ENCODE measurements around the gene CDK5RAP2.

Gene CDK5RAP2

DNA sequence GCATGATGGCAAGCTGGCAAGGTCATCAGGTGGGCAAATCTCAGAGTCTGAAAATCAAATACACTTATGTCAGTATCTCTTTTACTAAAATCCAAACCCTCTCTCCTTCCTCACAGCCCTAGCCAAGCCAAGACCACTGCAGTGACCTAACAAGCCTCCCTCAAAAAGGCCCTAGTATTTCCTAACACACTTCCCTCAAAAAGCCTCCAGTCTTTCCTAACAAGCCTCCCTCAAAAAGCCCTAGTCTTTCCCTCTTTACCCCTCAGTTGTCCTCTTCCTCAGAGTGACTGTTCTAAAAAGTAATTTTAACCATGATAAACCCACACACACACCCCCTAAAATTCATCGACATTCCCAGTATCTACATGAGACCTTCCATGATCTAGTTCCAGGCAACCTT lies 140.0 kb downstream of the CDK5RAP2 start:
- Histone ChIP-seq H3K27me3 (ENCODE audit: insufficient read depth, low read length) (no peaks in the 10 kb centered on the region), H3K79me2 (ENCODE audit: control insufficient read depth, insufficient read depth, low read length, unreplicated experiment) (no peaks in the 10 kb centered on the region), H3K27ac (ENCODE audit: low read depth, low read length) (peak overlapping the region; percentile 99), H3K4me1 (ENCODE audit: control insufficient read depth, insufficient read depth, low read length, unreplicated experiment) (peaks cover 82% of the 10 kb centered on the region), H3K36me3 (ENCODE audit: insufficient read depth, low read length) (0 out of 2 replicates have a peak, but pooled peaks cover 9% of the 10 kb centered on the region), H3K4me3 (ENCODE audit: low read depth, low read length) (no peak overlapping the region), H2AFZ (ENCODE audit: low read length, unreplicated experiment) (no peak overlapping the region)

DNA sequence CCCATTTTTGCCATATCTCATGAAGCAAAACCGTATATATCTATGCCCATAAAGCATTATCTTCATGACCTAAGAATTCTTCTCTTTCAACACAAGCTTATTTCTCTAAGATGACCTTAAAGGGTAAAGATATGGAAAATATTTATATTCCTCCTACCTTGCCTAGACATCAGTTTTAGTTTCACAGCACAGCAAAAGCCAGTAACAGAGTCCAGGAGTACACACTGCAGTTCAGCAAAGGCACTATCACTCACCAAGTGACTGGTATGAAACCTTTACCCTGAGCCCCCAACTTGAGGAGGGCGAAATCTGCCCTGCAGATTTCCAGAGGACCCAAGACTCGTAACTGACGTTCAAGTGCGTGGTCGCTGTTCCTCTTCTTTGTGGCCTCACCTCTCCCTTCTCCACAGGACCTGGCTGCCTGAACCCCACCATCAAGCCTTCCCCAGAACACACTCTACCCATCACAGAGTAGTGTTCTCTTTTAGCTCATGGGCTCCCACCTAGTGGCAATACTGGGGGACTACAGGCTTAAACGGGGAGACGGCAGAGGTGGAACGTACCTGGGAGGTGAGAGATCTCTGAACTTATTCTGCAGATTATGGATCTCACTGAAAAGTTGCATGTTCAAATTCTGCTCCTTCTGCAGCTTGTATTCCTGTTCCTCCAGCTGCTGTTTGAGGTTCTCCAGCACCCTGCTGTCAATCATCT lies 141.0 kb downstream of the CDK5RAP2 start:
- no peak overlapping the region for H2AFZ ChIP-seq (ENCODE audit: low read length, unreplicated experiment)
- H3K36me3 ChIP-seq (ENCODE audit: insufficient read depth, low read length), result 0 out of 2 replicates have a peak, but pooled peaks cover 9% of the 10 kb centered on the region
- peak overlapping the region; percentile 38 for H3K27ac ChIP-seq (ENCODE audit: low read depth, low read length)
- H3K4me1 ChIP-seq (ENCODE audit: control insufficient read depth, insufficient read depth, low read length, unreplicated experiment), result peaks cover 86% of the 10 kb centered on the region
- no peaks in the 10 kb centered on the region for H3K79me2 ChIP-seq (ENCODE audit: control insufficient read depth, insufficient read depth, low read length, unreplicated experiment)
- H3K27me3 ChIP-seq (ENCODE audit: insufficient read depth, low read length), result no peaks in the 10 kb centered on the region
- no peak overlapping the region for H3K4me3 ChIP-seq (ENCODE audit: low read depth, low read length)

DNA sequence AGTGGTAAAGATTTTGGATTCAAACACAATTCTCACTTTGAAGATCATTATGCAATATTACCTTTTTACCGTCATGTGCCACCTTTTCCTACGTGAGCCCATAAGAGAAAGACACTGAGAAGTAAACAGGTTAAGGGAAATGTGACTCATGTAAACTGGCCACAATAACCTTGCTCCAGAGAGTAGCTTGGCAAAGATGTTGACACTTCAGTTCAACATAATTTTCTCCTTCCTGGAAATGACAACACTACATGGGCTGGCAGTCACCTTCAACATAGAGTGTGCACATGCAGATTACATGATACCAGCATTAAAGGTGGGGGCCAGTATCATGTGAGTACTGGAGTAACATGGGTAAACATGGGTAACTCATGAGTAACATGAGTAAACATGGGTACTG lies 141.9 kb downstream of the CDK5RAP2 start:
- H3K27me3 ChIP-seq (ENCODE audit: insufficient read depth, low read length), result no peaks in the 10 kb centered on the region
- H3K27ac ChIP-seq (ENCODE audit: low read depth, low read length), result peak overlapping the region; percentile 38
- H3K4me3 ChIP-seq (ENCODE audit: low read depth, low read length), result no peak overlapping the region; the same call in 1 of the 2 replicates
- peaks cover 2% of the 10 kb centered on the region for H3K79me2 ChIP-seq (ENCODE audit: control insufficient read depth, insufficient read depth, low read length, unreplicated experiment)
- peaks cover 80% of the 10 kb centered on the region for H3K4me1 ChIP-seq (ENCODE audit: control insufficient read depth, insufficient read depth, low read length, unreplicated experiment)
- no peak overlapping the region for H2AFZ ChIP-seq (ENCODE audit: low read length, unreplicated experiment)
- H3K36me3 ChIP-seq (ENCODE audit: insufficient read depth, low read length), result 0 out of 2 replicates have a peak, but pooled peaks cover 9% of the 10 kb centered on the region

DNA sequence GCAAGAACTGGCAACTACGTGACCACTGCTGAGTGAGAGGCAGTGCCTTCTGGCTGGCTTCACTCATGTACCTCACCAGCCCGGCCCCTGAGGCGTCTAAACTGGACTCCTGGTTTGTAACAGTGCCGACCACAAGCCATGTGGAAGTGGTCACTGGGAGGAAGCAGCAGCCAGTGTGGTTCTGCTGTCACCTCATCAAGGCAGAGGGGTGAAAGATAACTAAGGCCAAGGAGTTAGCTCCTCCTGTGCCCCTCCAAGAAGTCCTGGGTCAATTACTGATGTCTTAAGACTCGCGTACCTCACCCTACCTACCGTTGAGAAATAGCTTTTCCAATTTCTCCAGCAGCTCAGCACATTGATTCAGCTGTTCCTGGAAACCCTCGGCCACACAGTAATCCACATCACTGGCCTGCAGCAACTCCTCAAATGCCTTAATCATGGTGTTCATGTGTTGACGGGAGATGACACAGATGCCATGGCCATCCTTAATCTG lies 142.9 kb downstream of the CDK5RAP2 start:
- Histone ChIP-seq H3K79me2 (ENCODE audit: control insufficient read depth, insufficient read depth, low read length, unreplicated experiment) (peaks cover 2% of the 10 kb centered on the region), H3K4me1 (ENCODE audit: control insufficient read depth, insufficient read depth, low read length, unreplicated experiment) (peaks cover 70% of the 10 kb centered on the region), H3K27me3 (ENCODE audit: insufficient read depth, low read length) (no peaks in the 10 kb centered on the region), H3K4me3 (ENCODE audit: low read depth, low read length) (no peak overlapping the region), H3K27ac (ENCODE audit: low read depth, low read length) (peak overlapping the region; percentile 38; the same call in 1 of the 2 replicates), H3K36me3 (ENCODE audit: insufficient read depth, low read length) (0 out of 2 replicates have a peak, but pooled peaks cover 9% of the 10 kb centered on the region), H2AFZ (ENCODE audit: low read length, unreplicated experiment) (no peak overlapping the region)

DNA sequence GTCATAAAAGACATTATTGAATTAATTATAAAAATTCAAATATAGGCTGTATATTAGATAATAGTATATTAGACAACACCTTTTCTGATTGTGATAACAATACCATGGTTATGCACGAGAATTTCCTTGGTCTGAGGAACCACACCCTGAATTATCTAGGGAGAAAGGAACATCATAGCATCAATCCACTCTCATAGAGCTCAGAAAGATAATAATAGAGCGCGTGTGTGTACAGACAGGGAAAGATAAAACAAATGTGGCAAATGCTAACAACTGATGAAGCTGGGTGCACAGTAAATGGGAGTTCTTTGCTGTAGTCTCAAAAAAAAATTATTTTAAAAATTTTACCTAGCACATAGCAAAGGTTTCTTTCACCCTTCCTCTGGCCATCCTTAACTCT lies 143.5 kb downstream of the CDK5RAP2 start:
- peaks cover 12% of the 10 kb centered on the region; the same call in 1 of the 2 replicates for H3K36me3 ChIP-seq (ENCODE audit: insufficient read depth, low read length)
- H3K4me1 ChIP-seq (ENCODE audit: control insufficient read depth, insufficient read depth, low read length, unreplicated experiment), result peaks cover 64% of the 10 kb centered on the region
- H3K27me3 ChIP-seq (ENCODE audit: insufficient read depth, low read length), result no peaks in the 10 kb centered on the region
- no peak overlapping the region for H3K27ac ChIP-seq (ENCODE audit: low read depth, low read length)
- peaks cover 2% of the 10 kb centered on the region for H3K79me2 ChIP-seq (ENCODE audit: control insufficient read depth, insufficient read depth, low read length, unreplicated experiment)
- no peak overlapping the region for H2AFZ ChIP-seq (ENCODE audit: low read length, unreplicated experiment)
- no peak overlapping the region for H3K4me3 ChIP-seq (ENCODE audit: low read depth, low read length)

DNA sequence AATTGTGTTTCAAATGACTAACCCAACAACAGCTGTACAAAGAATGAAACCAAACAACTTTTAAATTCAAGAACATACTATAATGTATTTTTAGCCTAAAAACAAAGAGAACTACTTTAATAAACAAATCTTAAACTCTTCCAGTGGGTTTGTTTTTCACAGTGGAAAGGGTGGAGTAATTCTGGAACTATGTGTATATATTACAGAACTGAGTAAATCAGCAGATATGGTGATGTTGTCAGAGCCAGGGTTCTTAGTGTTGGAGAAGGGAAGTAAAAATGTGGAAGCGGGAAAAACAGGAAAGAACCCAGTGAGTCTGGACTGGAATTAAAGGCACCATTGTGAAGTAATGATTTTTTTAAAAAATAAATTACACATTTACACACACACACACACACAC lies 144.9 kb downstream of the CDK5RAP2 start:
- peaks cover 50% of the 10 kb centered on the region for H3K4me1 ChIP-seq (ENCODE audit: control insufficient read depth, insufficient read depth, low read length, unreplicated experiment)
- H3K27ac ChIP-seq (ENCODE audit: low read depth, low read length), result peak overlapping the region; percentile 72
- H3K4me3 ChIP-seq (ENCODE audit: low read depth, low read length), result no peak overlapping the region
- no peak overlapping the region for H2AFZ ChIP-seq (ENCODE audit: low read length, unreplicated experiment)
- peaks cover 2% of the 10 kb centered on the region for H3K79me2 ChIP-seq (ENCODE audit: control insufficient read depth, insufficient read depth, low read length, unreplicated experiment)
- H3K27me3 ChIP-seq (ENCODE audit: insufficient read depth, low read length), result no peaks in the 10 kb centered on the region
- H3K36me3 ChIP-seq (ENCODE audit: insufficient read depth, low read length), result peaks cover 15% of the 10 kb centered on the region

DNA sequence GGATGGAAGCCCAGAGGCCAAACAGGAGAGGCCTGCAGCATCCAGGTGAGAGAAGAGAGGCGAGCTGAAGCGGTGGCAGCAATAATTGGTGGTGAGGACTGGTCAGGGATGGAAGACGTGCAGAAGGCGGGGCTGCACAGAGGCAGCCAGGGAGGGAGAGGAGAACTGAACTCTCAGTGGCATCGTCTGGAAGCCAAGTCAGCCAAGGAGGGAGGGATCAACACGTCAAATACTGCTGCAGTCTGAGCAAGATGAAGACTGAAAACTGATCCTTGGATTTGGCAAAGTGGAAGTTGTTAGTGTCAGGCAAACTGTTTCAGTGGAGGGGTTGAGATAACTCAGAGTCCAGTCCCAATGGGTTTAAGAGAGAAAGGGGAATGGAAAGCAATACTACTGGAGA lies 145.4 kb downstream of the CDK5RAP2 start:
- H3K4me1 ChIP-seq (ENCODE audit: control insufficient read depth, insufficient read depth, low read length, unreplicated experiment), result peaks cover 45% of the 10 kb centered on the region
- H3K79me2 ChIP-seq (ENCODE audit: control insufficient read depth, insufficient read depth, low read length, unreplicated experiment), result peaks cover 2% of the 10 kb centered on the region
- H3K27ac ChIP-seq (ENCODE audit: low read depth, low read length), result peak overlapping the region; percentile 72
- H3K27me3 ChIP-seq (ENCODE audit: insufficient read depth, low read length), result no peaks in the 10 kb centered on the region
- H3K36me3 ChIP-seq (ENCODE audit: insufficient read depth, low read length), result peaks cover 15% of the 10 kb centered on the region
- no peak overlapping the region for H2AFZ ChIP-seq (ENCODE audit: low read length, unreplicated experiment)
- 0 out of 2 replicates have a peak overlapping the region, but pooled peaks have one; percentile 19 for H3K4me3 ChIP-seq (ENCODE audit: low read depth, low read length)

DNA sequence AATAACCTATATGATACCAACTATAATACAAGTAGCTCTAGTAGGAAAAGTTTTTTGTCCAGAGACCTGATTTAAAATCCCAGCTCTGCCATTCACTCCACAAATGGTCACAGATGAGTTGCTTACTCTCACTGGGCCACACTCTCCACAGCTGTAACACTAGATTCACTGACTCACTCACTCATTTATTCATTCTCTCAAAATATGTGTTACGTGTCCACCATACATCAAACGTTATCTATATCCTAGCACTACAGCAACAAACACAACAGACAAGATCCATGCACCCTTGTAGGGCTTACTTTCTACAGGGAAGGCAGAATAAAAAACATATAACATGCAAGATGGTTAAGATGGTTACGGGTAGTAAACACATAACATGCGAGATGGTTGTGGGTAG lies 146.3 kb downstream of the CDK5RAP2 start:
- Histone ChIP-seq H2AFZ (ENCODE audit: low read length, unreplicated experiment) (no peak overlapping the region), H3K27ac (ENCODE audit: low read depth, low read length) (no peak overlapping the region), H3K36me3 (ENCODE audit: insufficient read depth, low read length) (peaks cover 15% of the 10 kb centered on the region), H3K79me2 (ENCODE audit: control insufficient read depth, insufficient read depth, low read length, unreplicated experiment) (peaks cover 2% of the 10 kb centered on the region), H3K4me3 (ENCODE audit: low read depth, low read length) (no peak overlapping the region), H3K27me3 (ENCODE audit: insufficient read depth, low read length) (no peaks in the 10 kb centered on the region), H3K4me1 (ENCODE audit: control insufficient read depth, insufficient read depth, low read length, unreplicated experiment) (peaks cover 41% of the 10 kb centered on the region)

DNA sequence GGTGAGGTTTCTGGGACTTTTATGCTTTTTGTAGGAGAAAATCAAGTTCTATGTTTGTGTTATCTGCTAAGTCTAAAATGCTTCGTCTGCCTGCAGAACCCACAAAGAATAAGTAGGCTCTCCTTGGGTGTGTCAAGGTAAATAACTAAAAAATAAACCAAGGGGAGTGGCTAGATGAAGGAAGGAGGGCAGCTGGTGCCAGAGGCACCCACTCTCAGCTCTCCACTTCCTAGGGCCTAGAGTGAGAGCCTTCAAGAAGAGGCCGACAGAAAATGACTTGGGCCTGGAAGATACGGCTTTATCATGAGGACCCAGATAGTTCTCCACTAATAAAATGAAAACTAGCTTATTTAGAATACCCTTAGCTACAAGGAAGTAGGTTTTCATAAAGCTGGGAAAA lies 147.4 kb downstream of the CDK5RAP2 start:
- no peak overlapping the region for H2AFZ ChIP-seq (ENCODE audit: low read length, unreplicated experiment)
- no peak overlapping the region for H3K27ac ChIP-seq (ENCODE audit: low read depth, low read length)
- H3K27me3 ChIP-seq (ENCODE audit: insufficient read depth, low read length), result no peaks in the 10 kb centered on the region
- no peak overlapping the region for H3K4me3 ChIP-seq (ENCODE audit: low read depth, low read length)
- H3K36me3 ChIP-seq (ENCODE audit: insufficient read depth, low read length), result peaks cover 6% of the 10 kb centered on the region
- peaks cover 30% of the 10 kb centered on the region for H3K4me1 ChIP-seq (ENCODE audit: control insufficient read depth, insufficient read depth, low read length, unreplicated experiment)
- H3K79me2 ChIP-seq (ENCODE audit: control insufficient read depth, insufficient read depth, low read length, unreplicated experiment), result peaks cover 2% of the 10 kb centered on the region

DNA sequence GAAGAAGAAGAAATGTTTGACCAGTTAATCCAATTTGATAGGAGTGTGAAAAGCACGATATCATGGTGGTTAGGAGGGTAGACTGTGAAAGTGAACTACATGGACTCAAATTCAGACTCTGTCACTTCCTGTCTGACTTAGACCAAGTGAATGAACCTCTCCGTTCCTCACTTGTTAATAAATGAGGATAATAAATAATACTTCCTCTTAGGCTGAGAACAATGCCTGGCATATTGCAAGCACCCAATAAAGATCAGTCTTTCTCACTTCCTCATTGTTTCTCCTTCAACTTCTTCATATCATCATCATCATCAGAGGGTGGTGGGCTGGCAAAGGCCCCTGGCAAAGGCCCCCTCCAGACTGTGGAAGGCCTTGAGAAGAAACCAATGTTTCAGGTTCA lies 148.7 kb downstream of the CDK5RAP2 start:
- no peak overlapping the region for H2AFZ ChIP-seq (ENCODE audit: low read length, unreplicated experiment)
- no peak overlapping the region for H3K4me3 ChIP-seq (ENCODE audit: low read depth, low read length)
- H3K36me3 ChIP-seq (ENCODE audit: insufficient read depth, low read length), result peaks cover 9% of the 10 kb centered on the region
- H3K79me2 ChIP-seq (ENCODE audit: control insufficient read depth, insufficient read depth, low read length, unreplicated experiment), result peaks cover 2% of the 10 kb centered on the region
- H3K4me1 ChIP-seq (ENCODE audit: control insufficient read depth, insufficient read depth, low read length, unreplicated experiment), result peaks cover 24% of the 10 kb centered on the region
- H3K27me3 ChIP-seq (ENCODE audit: insufficient read depth, low read length), result no peaks in the 10 kb centered on the region
- H3K27ac ChIP-seq (ENCODE audit: low read depth, low read length), result no peak overlapping the region

DNA sequence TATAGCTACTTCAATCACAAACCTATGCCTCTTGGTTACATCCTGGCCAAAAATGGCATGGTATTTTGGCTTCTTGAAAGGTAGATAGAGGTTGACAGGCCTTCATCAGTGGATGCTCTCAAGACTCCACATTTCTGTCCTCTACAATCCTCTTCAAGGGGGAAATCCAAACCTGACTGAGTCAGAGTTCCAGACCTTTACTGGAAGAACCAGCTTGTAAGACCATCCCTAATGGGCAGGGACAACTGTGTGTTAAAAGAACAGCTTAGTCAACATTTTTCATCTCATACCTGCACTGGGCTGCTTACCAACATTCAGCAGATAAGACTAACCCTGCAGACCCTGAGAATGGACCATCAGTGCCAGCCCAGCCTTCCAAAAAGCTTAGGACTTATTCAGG lies 155.7 kb downstream of the CDK5RAP2 start:
- Histone ChIP-seq H3K27me3 (ENCODE audit: insufficient read depth, low read length) (no peaks in the 10 kb centered on the region), H3K36me3 (ENCODE audit: insufficient read depth, low read length) (peaks cover 6% of the 10 kb centered on the region), H2AFZ (ENCODE audit: low read length, unreplicated experiment) (no peak overlapping the region), H3K4me1 (ENCODE audit: control insufficient read depth, insufficient read depth, low read length, unreplicated experiment) (no peaks in the 10 kb centered on the region), H3K4me3 (ENCODE audit: low read depth, low read length) (no peak overlapping the region), H3K79me2 (ENCODE audit: control insufficient read depth, insufficient read depth, low read length, unreplicated experiment) (no peaks in the 10 kb centered on the region), H3K27ac (ENCODE audit: low read depth, low read length) (no peak overlapping the region)
